ENCODE results near the gene FBLN1. TPM values are rescaled to one million over a fixed set of nuclear protein-coding genes. Genes with fewer than 3 reads are reported as not detected.

The FBLN1 gene
- 94.8 and 147 TPM in 2 replicates for polyA plus RNA-seq (2012; rRNA removed)
- polyA plus RNA-seq (2012; cell fraction: cytosol; rRNA removed): 68.7 and 110 TPM in 2 replicates
- polyA plus RNA-seq (2012; cell fraction: nucleus; rRNA removed): 83.2 and 89.7 TPM in 2 replicates

DNA sequence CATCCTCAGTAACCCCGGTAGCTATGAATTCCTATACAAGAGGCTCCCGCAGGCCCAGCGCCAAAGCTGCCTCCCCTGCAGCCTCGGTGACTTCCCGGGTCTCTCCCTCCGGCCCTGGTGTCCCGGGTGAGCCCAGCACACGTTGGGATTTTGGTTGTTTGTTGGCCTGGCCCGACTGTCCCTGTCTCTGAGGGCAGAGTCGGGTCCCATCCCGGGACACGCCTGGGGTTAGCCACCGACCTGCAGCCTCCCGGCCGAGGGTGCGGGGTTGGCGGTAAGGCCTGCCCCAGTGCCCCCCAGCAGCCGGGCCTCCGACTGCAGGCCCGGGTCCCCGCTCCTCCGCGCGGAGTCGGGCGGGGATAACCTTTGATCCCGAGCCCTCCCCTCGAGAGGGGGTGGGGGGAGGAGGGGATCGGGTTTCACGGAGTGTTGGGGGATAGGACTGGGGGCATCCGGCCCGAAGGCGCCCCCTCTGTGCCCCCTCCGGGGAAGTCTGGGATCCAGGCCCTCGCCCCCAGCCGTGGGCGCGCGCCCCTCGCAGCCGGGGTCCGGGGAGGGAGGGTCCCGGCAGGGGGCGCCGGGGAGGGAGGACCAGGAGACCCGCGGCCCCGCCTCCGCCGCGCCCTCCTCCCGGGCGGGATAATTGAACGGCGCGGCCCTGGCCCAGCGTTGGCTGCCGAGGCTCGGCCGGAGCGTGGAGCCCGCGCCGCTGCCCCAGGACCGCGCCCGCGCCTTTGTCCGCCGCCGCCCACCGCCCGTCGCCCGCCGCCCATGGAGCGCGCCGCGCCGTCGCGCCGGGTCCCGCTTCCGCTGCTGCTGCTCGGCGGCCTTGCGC lies at the start of gene FBLN1:
TSS of gene FBLN1 (plus strand) at position 669 of the 835 bp plus-strand sequence. CDS start at position 772, 103 bp downstream.
- peaks cover 44% of the 10 kb centered on the region for H3K79me2 ChIP-seq (ENCODE audit: insufficient read depth)
- peak within 1 kb of the TSS; percentile 99 for H3K4me2 ChIP-seq
- H3K4me1 ChIP-seq (ENCODE audit: control insufficient read depth in 1 of 2, insufficient read depth in 2 of 2, low read depth in 1 of 2, low read length in 1 of 2): peaks cover 17 to 43% of the 10 kb centered on the region in 2 experiments
- peak within 1 kb of the TSS; percentile 77 for H3K4me3 ChIP-seq (ENCODE audit: low read depth in 2 of 2, low read length in 1 of 2)
- H3K9me3 ChIP-seq: no peaks in the 10 kb centered on the region
- 30% methylated on average over 13 of the region's 89 CpGs for WGBS (ENCODE audit: low lambda C conversion rate)
- peak within 1 kb of the TSS; percentile 65 to 91 for H3K27ac ChIP-seq (ENCODE audit: low read depth in 2 of 2, low read length in 1 of 2)
- DNase-seq: peak; percentile 97
- H3K9ac ChIP-seq: peak within 1 kb of the TSS; percentile 84
- H3K27me3 ChIP-seq (ENCODE audit: insufficient read depth): no peaks in the 10 kb centered on the region
- TF ChIP-seq CTCF (IDR thresholded peaks at IDR 0.05): peak; percentile 54
- TF ChIP-seq, protein P1, sequence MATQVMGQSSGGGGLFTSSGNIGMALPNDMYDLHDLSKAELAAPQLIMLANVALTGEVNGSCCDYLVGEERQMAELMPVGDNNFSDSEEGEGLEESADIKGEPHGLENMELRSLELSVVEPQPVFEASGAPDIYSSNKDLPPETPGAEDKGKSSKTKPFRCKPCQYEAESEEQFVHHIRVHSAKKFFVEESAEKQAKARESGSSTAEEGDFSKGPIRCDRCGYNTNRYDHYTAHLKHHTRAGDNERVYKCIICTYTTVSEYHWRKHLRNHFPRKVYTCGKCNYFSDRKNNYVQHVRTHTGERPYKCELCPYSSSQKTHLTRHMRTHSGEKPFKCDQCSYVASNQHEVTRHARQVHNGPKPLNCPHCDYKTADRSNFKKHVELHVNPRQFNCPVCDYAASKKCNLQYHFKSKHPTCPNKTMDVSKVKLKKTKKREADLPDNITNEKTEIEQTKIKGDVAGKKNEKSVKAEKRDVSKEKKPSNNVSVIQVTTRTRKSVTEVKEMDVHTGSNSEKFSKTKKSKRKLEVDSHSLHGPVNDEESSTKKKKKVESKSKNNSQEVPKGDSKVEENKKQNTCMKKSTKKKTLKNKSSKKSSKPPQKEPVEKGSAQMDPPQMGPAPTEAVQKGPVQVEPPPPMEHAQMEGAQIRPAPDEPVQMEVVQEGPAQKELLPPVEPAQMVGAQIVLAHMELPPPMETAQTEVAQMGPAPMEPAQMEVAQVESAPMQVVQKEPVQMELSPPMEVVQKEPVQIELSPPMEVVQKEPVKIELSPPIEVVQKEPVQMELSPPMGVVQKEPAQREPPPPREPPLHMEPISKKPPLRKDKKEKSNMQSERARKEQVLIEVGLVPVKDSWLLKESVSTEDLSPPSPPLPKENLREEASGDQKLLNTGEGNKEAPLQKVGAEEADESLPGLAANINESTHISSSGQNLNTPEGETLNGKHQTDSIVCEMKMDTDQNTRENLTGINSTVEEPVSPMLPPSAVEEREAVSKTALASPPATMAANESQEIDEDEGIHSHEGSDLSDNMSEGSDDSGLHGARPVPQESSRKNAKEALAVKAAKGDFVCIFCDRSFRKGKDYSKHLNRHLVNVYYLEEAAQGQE (IDR thresholded peaks at IDR 0.05; ENCODE audit: low read depth, low read length): no peak
- TF ChIP-seq CHD2 (IDR thresholded peaks at IDR 0.05; ENCODE audit: low read length, partially characterized antibody): peak; percentile 33
- TF ChIP-seq SMC3 (IDR thresholded peaks at IDR 0.05; ENCODE audit: low read depth, low read length): 0 out of 2 replicates have a peak, but pooled peaks have one; percentile 11
- TF ChIP-seq MXI1 (IDR thresholded peaks at IDR 0.05; ENCODE audit: low read depth, low read length): peak; percentile 82
- no peak for TF ChIP-seq MAX (IDR thresholded peaks at IDR 0.05; ENCODE audit: low read depth)
- TF ChIP-seq POLR2AphosphoS5 (IDR thresholded peaks at IDR 0.05; ENCODE audit: low read depth, low read length): peak; percentile 59; the same call in 1 of the 2 replicates
- peak within 1 kb of the TSS; percentile 91 for H2AFZ ChIP-seq (ENCODE audit: low read depth)
- no peaks in the 10 kb centered on the region for H3K36me3 ChIP-seq (replicated peaks in 1 of 2; ENCODE audit: control insufficient read depth in 1 of 2, insufficient read depth in 2 of 2, low read length in 1 of 2)
- ChIA-PET CTCF (interaction anchor here (1.2 to 2.7 kb wide), 7 partner anchors 10 to 95 kb away, joined by 3 to 19 read pairs (median 4); no protein-coding TSS in a partner anchor), POLR2A (no interaction called here)
- H3F3A ChIP-seq (replicated peaks; ENCODE audit: insufficient read depth): peaks cover 3% of the 10 kb centered on the region
- no peaks in the 10 kb centered on the region for H3K9me2 ChIP-seq
- H4K20me1 ChIP-seq (ENCODE audit: insufficient read depth): no peaks in the 10 kb centered on the region

DNA sequence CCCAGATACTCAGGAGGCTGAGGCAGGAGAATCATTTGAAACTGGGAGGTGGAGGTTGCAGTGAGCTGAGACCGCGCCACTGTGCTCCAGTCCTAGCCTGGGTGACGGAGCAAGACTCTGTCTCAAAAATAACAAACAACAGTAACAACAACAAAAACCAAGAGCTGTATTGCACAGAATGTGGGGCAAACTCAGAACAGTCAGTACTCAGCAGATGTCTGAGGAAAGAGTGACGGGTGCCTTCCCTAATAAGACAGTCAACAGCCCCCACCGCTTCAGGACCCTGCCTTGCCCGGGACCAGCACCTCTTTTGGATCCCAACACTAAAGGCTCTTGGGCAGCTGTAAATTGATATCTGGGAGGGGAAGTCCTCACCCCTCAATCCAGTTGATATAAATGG lies 48.9 kb upstream of the FBLN1 start:
- H3F3A ChIP-seq (replicated peaks; ENCODE audit: insufficient read depth): peaks cover 16% of the 10 kb centered on the region
- no peaks in the 10 kb centered on the region for H3K9me2 ChIP-seq
- H3K27me3 ChIP-seq (ENCODE audit: insufficient read depth): no peaks in the 10 kb centered on the region
- H4K20me1 ChIP-seq (ENCODE audit: insufficient read depth): no peaks in the 10 kb centered on the region
- peaks cover 20 to 33% of the 10 kb centered on the region in 2 experiments; a peak in 3 of 4 replicates for H3K4me1 ChIP-seq (ENCODE audit: control insufficient read depth in 1 of 2, insufficient read depth in 2 of 2, low read depth in 1 of 2, low read length in 1 of 2)
- no peak overlapping the region for H2AFZ ChIP-seq (ENCODE audit: low read depth)
- no peak overlapping the region for H3K9ac ChIP-seq
- H3K4me3 ChIP-seq (ENCODE audit: low read depth in 2 of 2, low read length in 1 of 2): no peak overlapping the region
- no peak overlapping the region; a peak in 1 of 4 replicates for H3K27ac ChIP-seq (ENCODE audit: low read depth in 2 of 2, low read length in 1 of 2)
- POLR2A ChIA-PET: no interaction called here
- no peak for DNase-seq
- no peaks in the 10 kb centered on the region for H3K79me2 ChIP-seq (ENCODE audit: insufficient read depth)
- no peaks in the 10 kb centered on the region for H3K36me3 ChIP-seq (replicated peaks in 1 of 2; ENCODE audit: control insufficient read depth in 1 of 2, insufficient read depth in 2 of 2, low read length in 1 of 2)
- H3K4me2 ChIP-seq: no peak overlapping the region
- 95% methylated on average over 6 of the region's 6 CpGs for WGBS (ENCODE audit: low lambda C conversion rate)
- H3K9me3 ChIP-seq: no peaks in the 10 kb centered on the region
- CTCF ChIA-PET: interaction anchor here (1.0 to 4.5 kb wide), 3 partner anchors 10 to 100 kb away, joined by 3 to 16 read pairs (median 4); no protein-coding TSS in a partner anchor
- TF ChIP-seq TCF12 (IDR thresholded peaks at IDR 0.05) (no peak), MEF2A (IDR thresholded peaks at IDR 0.05; ENCODE audit: borderline replicate concordance, low read depth) (no peak), MAX (IDR thresholded peaks at IDR 0.05; ENCODE audit: low read depth) (no peak), EZH2phosphoT487 (IDR thresholded peaks at IDR 0.05; ENCODE audit: borderline replicate concordance, low read depth) (no peak), RAD21 (IDR thresholded peaks at IDR 0.05; ENCODE audit: low read length) (no peak), FOXJ3 (CRISPR knock-in tag; IDR thresholded peaks at IDR 0.05) (no peak), YY1 (IDR thresholded peaks at IDR 0.05; ENCODE audit: low read depth) (no peak)
- TF ChIP-seq, protein P2, sequence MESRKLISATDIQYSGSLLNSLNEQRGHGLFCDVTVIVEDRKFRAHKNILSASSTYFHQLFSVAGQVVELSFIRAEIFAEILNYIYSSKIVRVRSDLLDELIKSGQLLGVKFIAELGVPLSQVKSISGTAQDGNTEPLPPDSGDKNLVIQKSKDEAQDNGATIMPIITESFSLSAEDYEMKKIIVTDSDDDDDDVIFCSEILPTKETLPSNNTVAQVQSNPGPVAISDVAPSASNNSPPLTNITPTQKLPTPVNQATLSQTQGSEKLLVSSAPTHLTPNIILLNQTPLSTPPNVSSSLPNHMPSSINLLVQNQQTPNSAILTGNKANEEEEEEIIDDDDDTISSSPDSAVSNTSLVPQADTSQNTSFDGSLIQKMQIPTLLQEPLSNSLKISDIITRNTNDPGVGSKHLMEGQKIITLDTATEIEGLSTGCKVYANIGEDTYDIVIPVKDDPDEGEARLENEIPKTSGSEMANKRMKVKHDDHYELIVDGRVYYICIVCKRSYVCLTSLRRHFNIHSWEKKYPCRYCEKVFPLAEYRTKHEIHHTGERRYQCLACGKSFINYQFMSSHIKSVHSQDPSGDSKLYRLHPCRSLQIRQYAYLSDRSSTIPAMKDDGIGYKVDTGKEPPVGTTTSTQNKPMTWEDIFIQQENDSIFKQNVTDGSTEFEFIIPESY (IDR thresholded peaks at IDR 0.05; ENCODE audit: borderline replicate concordance, low read depth): no peak
